ENCODE data around the gene TEX48.

Gene TEX48

GRCh38 chr9:114723931-114724330 lies 41.9 kb upstream of the TEX48 start:
- no peak for TF ChIP-seq MYC (IDR thresholded peaks at IDR 0.05; ENCODE audit: low read depth, low read length)
- TF ChIP-seq POLR2A (IDR thresholded peaks at IDR 0.05; ENCODE audit: extremely low read depth, insufficient read length), result no peak
- TF ChIP-seq CTCF (IDR thresholded peaks at IDR 0.05; ENCODE audit: low read depth, low read length), result no peak
- TF ChIP-seq MAX (IDR thresholded peaks at IDR 0.05; ENCODE audit: low read depth, low read length), result no peak
- DNase-seq (ENCODE audit: low read depth), result no peak

DNA sequence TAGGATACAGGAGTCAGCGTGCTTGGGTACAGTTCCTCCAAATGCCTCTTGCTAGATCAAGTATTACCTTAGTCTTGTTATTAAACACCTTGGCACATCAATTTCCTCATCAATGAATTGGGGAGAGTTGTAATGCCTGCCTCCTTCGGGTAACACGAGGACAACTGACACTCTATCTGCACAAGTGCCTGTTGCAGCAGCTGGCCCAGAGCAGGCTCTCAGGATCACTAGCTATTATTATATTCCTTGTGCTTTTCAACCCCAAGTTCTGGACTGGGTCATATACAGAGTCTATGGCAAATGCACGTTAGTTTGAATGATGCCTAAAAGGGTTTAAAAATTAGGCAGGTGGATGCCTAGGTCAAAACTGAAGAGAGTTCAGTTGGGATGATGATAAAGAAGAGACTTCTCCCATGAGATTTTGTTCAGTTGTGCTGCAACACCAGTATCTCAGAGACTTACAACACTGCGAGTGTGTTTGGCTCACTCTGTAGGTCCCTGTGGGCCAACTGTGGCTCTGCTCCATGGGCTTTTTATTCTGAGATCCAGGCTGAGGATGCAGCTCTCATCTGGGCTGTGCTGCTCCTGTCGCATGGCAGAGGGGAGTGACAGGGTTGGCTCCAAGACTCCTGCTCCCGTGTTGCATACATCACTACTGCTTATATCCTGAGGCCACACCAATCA lies 41.1 kb upstream of the TEX48 start:
- TF ChIP-seq CTCF (IDR thresholded peaks at IDR 0.05; ENCODE audit: low read depth, low read length) (no peak), MYC (IDR thresholded peaks at IDR 0.05; ENCODE audit: low read depth, low read length) (no peak), MAX (IDR thresholded peaks at IDR 0.05; ENCODE audit: low read depth, low read length) (no peak), POLR2A (IDR thresholded peaks at IDR 0.05; ENCODE audit: extremely low read depth, insufficient read length) (no peak)
- DNase-seq (ENCODE audit: low read depth), result no peak
- H3K4me3 ChIP-seq (ENCODE audit: low read depth, low read length), result no peak overlapping the region

More at GRCh38 chr9:114723931-114724330, 41.9 kb upstream of the TEX48 start:
- no peak overlapping the region for H3K4me3 ChIP-seq (ENCODE audit: low read depth, low read length)

- TF ChIP-seq MAX (IDR thresholded peaks at IDR 0.05; ENCODE audit: low read depth, low read length) (no peak), MYC (IDR thresholded peaks at IDR 0.05; ENCODE audit: low read depth, low read length) (no peak), POLR2A (IDR thresholded peaks at IDR 0.05; ENCODE audit: extremely low read depth, insufficient read length) (no peak), CTCF (IDR thresholded peaks at IDR 0.05; ENCODE audit: low read depth, low read length) (no peak)
- H3K4me3 ChIP-seq (ENCODE audit: low read depth, low read length), result no peak overlapping the region
- DNase-seq (ENCODE audit: low read depth), result no peak
Measured at GRCh38 chr9:114722081-114722621, 40.2 kb upstream of the TEX48 start.

DNA sequence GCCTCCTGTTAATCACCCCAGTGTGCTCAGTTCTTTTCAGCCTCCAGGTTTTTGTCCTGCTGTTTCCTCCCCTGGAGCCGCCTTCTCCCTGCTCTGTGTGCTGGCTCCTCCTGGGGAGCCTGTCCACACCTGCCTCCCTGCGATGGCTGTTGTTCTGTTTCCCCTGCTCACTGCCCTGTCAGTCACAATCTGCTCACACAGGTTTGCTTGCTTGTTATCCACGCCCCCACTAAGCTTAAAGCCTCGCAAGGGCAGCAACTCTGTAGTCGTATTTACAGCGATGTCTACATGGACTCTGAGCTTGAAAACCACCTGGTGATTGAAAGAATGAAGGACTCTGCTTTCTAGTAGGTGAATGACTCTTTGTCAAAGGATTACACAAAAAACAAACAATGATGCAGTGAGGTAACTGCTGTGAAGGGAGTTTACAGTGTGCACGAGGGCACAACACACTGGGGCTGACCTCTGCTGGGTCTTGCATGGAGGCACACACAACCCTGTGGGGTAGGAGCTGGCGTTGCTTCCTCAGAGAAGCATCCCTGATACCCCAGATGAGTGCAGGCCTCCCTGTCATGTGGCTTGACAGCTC lies 39.6 kb upstream of the TEX48 start:
- no peak for DNase-seq (ENCODE audit: low read depth)
- no peak for TF ChIP-seq MAX (IDR thresholded peaks at IDR 0.05; ENCODE audit: low read depth, low read length)
- H3K4me3 ChIP-seq (ENCODE audit: low read depth, low read length), result no peak overlapping the region

GRCh38 chr9:114720086-114720676 lies 38.2 kb upstream of the TEX48 start:
- no peak overlapping the region for H3K4me3 ChIP-seq (ENCODE audit: low read depth, low read length)
- TF ChIP-seq MYC (IDR thresholded peaks at IDR 0.05; ENCODE audit: low read depth, low read length), result no peak
- no peak for TF ChIP-seq MAX (IDR thresholded peaks at IDR 0.05; ENCODE audit: low read depth, low read length)
- TF ChIP-seq CTCF (IDR thresholded peaks at IDR 0.05; ENCODE audit: low read depth, low read length), result no peak
- no peak for TF ChIP-seq POLR2A (IDR thresholded peaks at IDR 0.05; ENCODE audit: extremely low read depth, insufficient read length)
- DNase-seq (ENCODE audit: low read depth), result no peak

DNA sequence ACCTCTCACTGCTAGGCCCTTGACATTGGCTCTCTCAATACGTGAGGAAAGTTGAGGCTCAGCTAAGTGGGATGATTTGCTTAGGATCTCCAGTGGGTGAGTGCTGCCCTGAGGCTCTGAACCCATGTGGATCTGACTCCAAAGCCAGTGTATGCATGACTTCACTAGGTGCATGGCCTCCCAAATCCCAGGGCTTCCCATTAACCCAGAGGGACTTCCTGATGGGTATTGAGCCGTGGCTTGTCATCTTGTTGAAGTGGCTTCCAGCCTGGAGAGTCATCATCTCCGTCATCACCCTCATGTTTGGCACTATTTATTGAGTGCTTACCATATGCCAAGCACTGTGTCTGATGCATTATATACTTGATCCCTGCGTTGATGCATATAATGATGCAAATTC lies 37.3 kb upstream of the TEX48 start:
- TF ChIP-seq CTCF (IDR thresholded peaks at IDR 0.05; ENCODE audit: low read depth, low read length) (no peak), POLR2A (IDR thresholded peaks at IDR 0.05; ENCODE audit: extremely low read depth, insufficient read length) (no peak), MAX (IDR thresholded peaks at IDR 0.05; ENCODE audit: low read depth, low read length) (no peak)
- H3K4me3 ChIP-seq (ENCODE audit: low read depth, low read length), result no peak overlapping the region
- DNase-seq (ENCODE audit: low read depth), result no peak

All from NB4 (cell line).